HG03039 (cell line): ENCODE data around the gene NKX6-2.

Source experiments
- ATAC-seq: cut with Tn5 transposase; IDR thresholded peaks from one replicate; pipeline ENCODE4 v1.9.1; 2021; ENCODE audit warnings: mild to moderate bottlenecking, moderate library complexity; ENCODE audit not compliant: unreplicated experiment

Gene NKX6-2

GRCh38 chr10:132742837-132743194, 43.1 kb downstream of the NKX6-2 start:
- ATAC-seq: no peak

GRCh38 chr10:132742167-132742836, 43.6 kb downstream of the NKX6-2 start:
- ATAC-seq: no peak

GRCh38 chr10:132740588-132740987, 45.4 kb downstream of the NKX6-2 start:
- no peak for ATAC-seq

DNA sequence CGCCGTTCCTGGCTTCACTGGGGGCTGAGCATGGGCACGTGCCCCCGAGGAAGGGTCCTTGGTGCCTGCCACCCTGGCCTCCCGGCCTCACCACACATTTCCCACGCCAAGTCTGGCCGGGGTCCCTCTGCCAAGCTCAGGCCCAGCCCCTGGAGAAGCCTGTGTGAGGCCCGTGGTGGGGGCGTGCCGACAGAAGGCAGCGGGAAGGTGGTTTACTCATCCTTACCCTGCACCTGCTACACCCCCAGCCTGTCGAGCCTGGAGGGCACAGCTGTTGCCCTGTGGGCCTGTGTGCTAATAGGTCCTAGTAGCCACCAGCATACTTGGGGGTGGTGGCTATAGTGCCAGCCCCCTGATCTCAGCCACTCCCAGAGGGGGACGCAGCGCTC, 46.7 kb downstream of the NKX6-2 start:
- ATAC-seq: no peak

DNA sequence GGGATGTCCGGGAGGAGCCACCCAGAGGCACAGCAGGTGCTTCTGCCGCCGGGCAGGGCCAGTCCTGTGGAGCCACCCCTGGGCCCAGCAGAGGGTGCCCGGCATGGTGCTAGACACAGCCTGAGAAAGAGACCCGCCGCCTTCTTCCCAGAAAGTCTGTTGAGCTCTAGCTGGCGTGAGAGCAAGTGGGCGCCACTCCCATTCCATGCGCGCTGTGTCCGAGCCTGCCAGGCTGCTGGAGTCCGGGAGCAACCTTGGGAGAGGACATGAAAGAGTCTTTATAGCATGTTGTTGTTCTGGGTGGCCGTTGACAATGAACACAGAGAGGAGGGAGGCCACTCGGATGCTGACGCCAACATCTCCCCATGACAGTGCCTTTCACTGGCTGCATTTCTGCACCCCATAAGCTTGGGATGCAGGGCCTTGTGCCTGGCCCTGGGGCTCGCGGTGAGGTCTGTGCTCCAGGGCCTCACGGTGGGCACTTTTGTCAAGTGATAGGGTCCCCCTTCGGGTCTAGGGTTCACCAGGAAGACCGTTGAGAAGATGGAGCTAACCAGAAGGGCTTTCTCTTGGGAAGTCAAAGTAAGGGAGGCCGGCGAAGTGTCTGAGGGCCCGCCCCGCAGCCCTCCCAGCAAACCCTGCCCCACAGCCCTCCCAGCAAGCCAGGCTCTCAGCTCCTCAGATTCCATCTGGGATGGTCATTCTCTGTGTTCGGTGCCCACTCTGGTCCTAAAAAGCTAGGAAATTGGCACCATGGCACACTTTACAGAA, 47.3 kb downstream of the NKX6-2 start:
- ATAC-seq: no peak

DNA sequence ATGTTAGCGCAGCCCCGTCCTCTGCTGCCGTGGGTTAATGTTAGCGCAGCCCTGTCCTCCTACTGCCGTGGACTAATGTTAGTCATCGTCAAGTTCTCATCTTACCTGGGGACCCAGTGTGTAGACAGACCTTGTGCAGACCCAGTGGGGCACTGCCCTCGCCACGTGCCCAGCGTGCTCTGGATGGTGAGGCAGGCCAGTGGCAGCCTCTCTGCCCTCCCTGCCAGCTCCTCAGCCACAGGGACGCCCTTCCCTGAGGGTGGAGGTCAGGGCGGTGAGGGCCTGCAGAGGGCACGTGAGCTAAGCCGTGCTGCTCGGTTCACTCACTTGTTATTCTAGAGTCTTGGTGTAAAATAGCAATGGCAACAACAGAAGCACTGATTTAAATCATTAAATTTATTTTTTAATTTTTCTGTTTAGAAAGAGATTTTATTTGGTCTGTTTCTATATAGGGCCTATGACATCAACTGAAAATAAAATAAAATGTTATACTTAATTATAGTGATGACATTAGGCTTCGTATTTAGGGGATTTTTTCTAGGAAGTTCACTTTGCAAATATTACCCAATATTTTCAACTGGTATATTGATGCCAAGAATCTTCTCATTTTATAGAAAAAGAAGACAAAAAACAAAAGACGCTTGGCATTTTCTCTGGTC, 48.4 kb downstream of the NKX6-2 start:
- ATAC-seq: no peak

DNA sequence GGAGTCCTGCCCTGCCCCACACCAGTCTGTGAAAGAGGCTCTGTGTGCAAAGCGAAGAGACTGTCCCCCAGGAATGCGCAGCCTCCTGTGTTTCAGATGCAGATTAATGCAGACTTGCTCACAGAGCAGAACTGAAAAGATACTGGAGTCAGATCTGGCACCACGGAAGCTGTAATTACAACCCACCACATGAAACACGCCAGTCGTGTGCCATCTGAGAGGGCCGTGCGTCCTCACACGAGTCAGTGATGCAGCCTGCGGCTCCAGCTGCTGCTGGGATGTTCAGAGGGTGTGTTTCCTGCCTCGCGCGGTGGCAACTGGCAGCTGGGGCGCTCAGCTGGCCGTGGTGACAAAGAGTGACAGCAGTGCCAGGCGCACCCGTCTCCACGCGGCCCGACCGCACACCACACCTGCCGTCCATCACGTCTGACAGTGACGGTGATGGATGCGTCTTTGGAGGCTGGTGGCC, 50.0 kb downstream of the NKX6-2 start:
- no peak for ATAC-seq

- no peak for ATAC-seq
These were observed 50.6 kb downstream of the NKX6-2 start for GRCh38 chr10:132735341-132735775.

- no peak for ATAC-seq
These were observed 52.0 kb downstream of the NKX6-2 start for GRCh38 chr10:132733926-132734325.
